K562 (cell line): ENCODE data around the gene BOC. TPM values are rescaled to one million over a fixed set of nuclear protein-coding genes. Genes with fewer than 3 reads are reported as not detected.

ENCODE experiments used
- ATAC-seq: fragments of 200-7000 bp; cut with Tn5 transposase; 3 replicates; pipeline ENCODE4 v1.9.1; 2020; ENCODE audit warnings: moderate library complexity
- BruUV-seq: library from RNA; stranded (reverse); fragments of 400-500 nt; replicated peaks from 2 replicates; lab custom pipeline; 2021; lab: Mats Ljungman, UMichigan
- CTCF ChIA-PET: fragments of 300-600 bp; formaldehyde crosslinking; extraction: SDS; loops from one replicate; lab custom pipeline; 2021; ENCODE audit warnings: low intra/inter-chr PET ratio; lab: Yijun Ruan, JAX
- POLR2A ChIA-PET: fragments of 300-600, 350-650 bp; sonication (Branson Sonifier 250); formaldehyde crosslinking; extraction: SDS; loops from one replicate; lab custom pipeline; 2021; ENCODE audit warnings: antibody characterized with exemption, inconsistent platforms; lab: Yijun Ruan, JAX
- DNase-seq, 4 experiments: peaks; one replicate each; pipeline versions ENCODE4 v3.0.0 to v3.0.0-alpha.2; 2011 to 2018; ENCODE audit warnings: low spot score in 3 of 4, mixed read lengths in 3 of 4; ENCODE audit errors: extremely low read depth in 1 of 4
- FAIRE-seq: peaks from 2 replicates; lab custom pipeline; 2011; peaks lifted over from hg19 to GRCh38; lab: Jason Lieb, UNC
- H2AFZ ChIP-seq: 2 replicates; pipeline ENCODE4 v1.6.0; 2011; ENCODE audit warnings: low read depth, low read length, control low read depth, inconsistent platforms
- H3K27ac ChIP-seq: fragments of 200-600 bp; 3 replicates; pipeline ENCODE4 v1.8.0; 2011; ENCODE audit warnings: low read depth, mild to moderate bottlenecking, control low read depth, inconsistent platforms, low read length, moderate library complexity, mixed read lengths; ENCODE audit errors: extremely low read depth
- H3K27me3 ChIP-seq, 2 experiments: fragments of 300-600 bp in 1 of 2; 2 replicates in 1 of 2; 3 replicates in 1 of 2; pipeline versions ENCODE4 v1.6.0 to v1.8.0; 2011; ENCODE audit warnings: inconsistent platforms in 2 of 2, low read length in 2 of 2, mild to moderate bottlenecking in 1 of 2, mixed read lengths in 1 of 2, moderate library complexity in 1 of 2; ENCODE audit not compliant: control insufficient read depth in 2 of 2, insufficient read depth in 2 of 2
- H3K36me3 ChIP-seq: fragments of 300-600 bp; 3 replicates; pipeline ENCODE4 v1.8.0; 2011; ENCODE audit warnings: mild to moderate bottlenecking, low read length, inconsistent platforms; ENCODE audit not compliant: control insufficient read depth, insufficient read depth
- H3K4me1 ChIP-seq, 2 experiments: fragments of 200-600 bp in 1 of 2; replicated peaks in 1 of 2; 2 replicates in 1 of 2; 3 replicates in 1 of 2; pipeline versions ENCODE4 v1.5.1 to v1.8.0; 2011; ENCODE audit warnings: inconsistent platforms in 2 of 2, low read length in 2 of 2, mild to moderate bottlenecking in 1 of 2, mixed read lengths in 1 of 2, moderate library complexity in 1 of 2; ENCODE audit not compliant: control insufficient read depth in 2 of 2, insufficient read depth in 2 of 2
- H3K4me2 ChIP-seq: 2 replicates; pipeline ENCODE4 v1.6.1; 2011; ENCODE audit warnings: low read length, control low read depth, inconsistent platforms, mixed read lengths; ENCODE audit not compliant: insufficient read depth
- H3K4me3 ChIP-seq: fragments of 200-600 bp; sonication (generic), shearing (Covaris generic); 2 replicates; pipeline ENCODE4 v1.5.1; 2016; ENCODE audit warnings: control low read depth, inconsistent platforms
- H3K79me2 ChIP-seq: fragments of 200-600 bp; 3 replicates; pipeline ENCODE4 v1.8.0; 2011; ENCODE audit warnings: low read length, inconsistent platforms; ENCODE audit not compliant: control insufficient read depth, insufficient read depth
- H3K9ac ChIP-seq, 2 experiments: 2 replicates each; pipeline versions ENCODE4 v1.6.0 to v1.6.1; 2011; ENCODE audit warnings: low read depth in 2 of 2, low read length in 2 of 2, control low read depth in 1 of 2, inconsistent platforms in 1 of 2, mild to moderate bottlenecking in 1 of 2, mixed read lengths in 1 of 2; ENCODE audit not compliant: insufficient read depth in 1 of 2
- H3K9me1 ChIP-seq: one replicate; pipeline ENCODE4 v1.6.0; 2011; ENCODE audit warnings: inconsistent platforms, mild to moderate bottlenecking, low read length, moderate library complexity; ENCODE audit not compliant: control insufficient read depth, insufficient read depth
- H3K9me3 ChIP-seq: replicated peaks from 2 replicates; pipeline ENCODE4 v1.5.1; 2011; ENCODE audit warnings: low read depth, low read length, inconsistent platforms; ENCODE audit not compliant: control insufficient read depth, insufficient read depth
- H4K20me1 ChIP-seq: replicated peaks from 2 replicates; pipeline ENCODE4 v1.6.1; 2011; ENCODE audit warnings: low read length, inconsistent platforms, mixed read lengths; ENCODE audit not compliant: control insufficient read depth, insufficient read depth
- HNRNPL ChIP-seq: fragments of 200-400 bp; formaldehyde crosslinking; IDR thresholded peaks from 2 replicates; pipeline ENCODE4 v1.6.1; 2017; ENCODE audit warnings: low read depth, mild to moderate bottlenecking, low read length
- NCOR1 ChIP-seq: fragments of 450-650 bp; IDR thresholded peaks from 2 replicates; pipeline ENCODE4 v1.6.1; 2016; ENCODE audit warnings: mild to moderate bottlenecking, moderate library complexity
- NFATC3 ChIP-seq: fragments of 450-650 bp; IDR thresholded peaks from 2 replicates; pipeline ENCODE4 v1.6.1; 2017; ENCODE audit warnings: mild to moderate bottlenecking
- NFE2L1 ChIP-seq: fragments of 450-650 bp; IDR thresholded peaks from 2 replicates; pipeline ENCODE4 v1.6.1; 2016; ENCODE audit warnings: missing genetic modification characterization, low read depth, mild to moderate bottlenecking, missing compliant biosample characterization, moderate library complexity, borderline replicate concordance
- PTTG1 ChIP-seq: fragments of 450-650 bp; IDR thresholded peaks from 2 replicates; pipeline ENCODE4 v1.6.1; 2016; ENCODE audit warnings: low read depth, mild to moderate bottlenecking, missing genetic modification characterization, missing compliant biosample characterization
- SMARCB1 ChIP-seq: IDR thresholded peaks from 2 replicates; pipeline ENCODE4 v1.6.1; 2011; ENCODE audit warnings: improper control_type of control experiment, low read depth; ENCODE audit not compliant: insufficient read length
- TAF9B ChIP-seq: fragments of 450-650 bp; IDR thresholded peaks from 2 replicates; pipeline ENCODE4 v1.6.1; 2018; ENCODE audit warnings: mild to moderate bottlenecking; ENCODE audit not compliant: partially characterized antibody
- TFE3 ChIP-seq: fragments of 450-650 bp; formaldehyde crosslinking; IDR thresholded peaks from 2 replicates; pipeline ENCODE4 v1.4.0; 2020; ENCODE audit warnings: mild to moderate bottlenecking, mixed read lengths
- THRB ChIP-seq: fragments of 450-650 bp; formaldehyde crosslinking; conservative IDR thresholded peaks from 2 replicates; pipeline ENCODE4 v1.4.0; 2022; ENCODE audit warnings: mild to moderate bottlenecking, missing genetic modification characterization
- ZBTB43 ChIP-seq: sonication (generic); formaldehyde crosslinking; IDR thresholded peaks from 2 replicates; pipeline ENCODE4 v1.8.0; 2023; ENCODE audit warnings: mild to moderate bottlenecking, missing genetic modification reagents
- ZNF140 ChIP-seq: fragments of 250-450 bp; sonication (Bioruptor Pico); IDR thresholded peaks from 2 replicates; pipeline ENCODE4 v1.8.0; 2021; ENCODE audit warnings: moderate library complexity, mild to moderate bottlenecking, inconsistent platforms
- ZNF232 ChIP-seq: sonication (generic); formaldehyde crosslinking; IDR thresholded peaks from 2 replicates; pipeline ENCODE4 v1.8.0; 2022; ENCODE audit warnings: mild to moderate bottlenecking, missing genetic modification reagents
- ZSCAN29 ChIP-seq: fragments of 450-650 bp; IDR thresholded peaks from 2 replicates; pipeline ENCODE4 v1.6.1; 2017
- WGBS: fragments of 100-300 bp; shearing (Covaris generic); methylation state at CpG from one replicate; pipeline ENCODE4 v1.1.6; 2016; ENCODE audit warnings: low coverage, mixed read lengths; ENCODE audit not compliant: insufficient coverage; ENCODE audit errors: missing lambda C conversion rate; 5-methylcytosine and 5-hydroxymethylcytosine counted together
- in situ Hi-C: fragments of 300-500 bp; cut with MboI; formaldehyde crosslinking; loops from 4 replicates; pipeline ENCODE4 v1.15.0; 2018; ENCODE audit warnings: inconsistent platforms, mixed read lengths
- intact Hi-C: fragments of 100-400 bp; cut with micrococcal nuclease; formaldehyde crosslinking; loops from 2 replicates; pipeline ENCODE4 v1.14.2; 2022
- polyA plus RNA-seq, 8 experiments: library from polyadenylated mRNA; depleted of rRNA in 4 of 8; stranded (reverse) in 5 of 8; unstranded in 3 of 8; fragments of >200 nt; fragmentation: Nextera tagmentation in 2 of 8; fragmentation: Illumina TruSeq in 1 of 8; extraction: Ambion mirVana in 2 of 8; extraction: Trizol in 1 of 8; gene quantifications; 2 replicates each; pipeline versions ENCODE4 v1.2.1 to v1.2.3, GENCODE V29; 2011 to 2014; ENCODE audit warnings: inconsistent platforms in 1 of 8, missing spikeins in 1 of 8
- total RNA-seq, 7 experiments: library from RNA; depleted of rRNA in 6 of 7; stranded (reverse); fragments of >200 nt in 6 of 7; fragmentation: Illumina TruSeq in 2 of 7; extraction: Trizol in 2 of 7; gene quantifications; 2 replicates each; pipeline versions ENCODE4 v1.2.1 to v1.2.3, GENCODE V29; 2011 to 2021; ENCODE audit warnings: low replicate concordance in 1 of 7

BOC gene
- total and polyA plus RNA-seq, 9 of the 15 experiments (the other 6 are each of a cell fraction or from before 2014, with no cell fraction given), result not detected

- H2AFZ ChIP-seq, result no peak overlapping the region
- POLR2A ChIA-PET, result interaction anchor here (0.6 kb wide), 1 partner anchor 19 kb away, joined by 3 read pairs; no protein-coding TSS in a partner anchor
- in situ Hi-C loops, result loop anchor here (25.0 kb wide), 1 partner anchor 615 kb away; the partner anchor contains the start of gene CCDC80
- H3K27me3 ChIP-seq, result peaks cover 0 to 34% of the 10 kb centered on the region in 2 experiments; a peak in 3 of 5 replicates
- intact Hi-C loops, result no loop called here
- CTCF ChIA-PET, result no interaction called here
- FAIRE-seq (no peak), ATAC-seq (no peak), DNase-seq (no peak)
- no peaks in the 10 kb centered on the region for H3K36me3 ChIP-seq
- no peaks in the 10 kb centered on the region for H4K20me1 ChIP-seq
- no peaks in the 10 kb centered on the region for H3K9me1 ChIP-seq
- no peak overlapping the region for H3K4me2 ChIP-seq
- no TSS peak for BruUV-seq
- 0% methylated on average over 4 of the region's 4 CpGs for WGBS
- no peaks in the 10 kb centered on the region for H3K9me3 ChIP-seq
- H3K27ac ChIP-seq, result no peak overlapping the region
- H3K9ac ChIP-seq, result no peak overlapping the region
- TF ChIP-seq ZSCAN29, result no peak
- no peak for TF ChIP-seq HNRNPL
- TF ChIP-seq NFATC3, result no peak
- H3K4me3 ChIP-seq, result no peak overlapping the region
- H3K4me1 ChIP-seq, result no peaks in the 10 kb centered on the region; a peak in 1 of 5 replicates
- no peaks in the 10 kb centered on the region for H3K79me2 ChIP-seq
Measured at GRCh38 chr3:113252553-113252952, 41.2 kb downstream of the BOC start.

- Histone ChIP-seq H3K36me3 (no peaks in the 10 kb centered on the region), H3K9me1 (no peaks in the 10 kb centered on the region), H3K4me1 (no peaks in the 10 kb centered on the region; a peak in 1 of 5 replicates), H3K9me3 (no peaks in the 10 kb centered on the region), H3K4me3 (no peak overlapping the region), H2AFZ (no peak overlapping the region), H3K79me2 (no peaks in the 10 kb centered on the region), H4K20me1 (no peaks in the 10 kb centered on the region), H3K27me3 (peaks cover 0 to 29% of the 10 kb centered on the region in 2 experiments; a peak in 3 of 5 replicates), H3K9ac (no peak overlapping the region), H3K27ac (no peak overlapping the region), H3K4me2 (no peak overlapping the region)
- in situ Hi-C loops (loop anchor here (25.0 kb wide), 1 partner anchor 616 kb away; the partner anchor contains the start of gene CCDC80), intact Hi-C loops (no loop called here)
- FAIRE-seq (no peak), ATAC-seq (no peak), DNase-seq (no peak)
- no TSS peak for BruUV-seq
- ChIA-PET CTCF (no interaction called here), POLR2A (no interaction called here)
- WGBS, result 0% methylated on average over 3 of the region's 3 CpGs
- TF ChIP-seq SMARCB1 (no peak), TAF9B (no peak), ZNF232 (CRISPR knock-in tag) (no peak), PTTG1 (tag) (no peak), NFE2L1 (tag) (no peak), NCOR1 (no peak), ZBTB43 (CRISPR knock-in tag) (no peak), THRB (CRISPR knock-in tag) (no peak), TFE3 (CRISPR knock-in tag) (no peak), ZNF140 (CRISPR knock-in tag) (no peak)
Measured at GRCh38 chr3:113253702-113254101, 42.3 kb downstream of the BOC start.
